Right ventricle myocardium inferior (tissue), 1 donor: Measurements from ENCODE around the gene EYA3. TPM values are rescaled to one million over a fixed set of nuclear protein-coding genes. Genes with fewer than 3 reads are reported as not detected.

Experiments used
- ATAC-seq: fragments of 200-7000 bp; cut with Tn5 transposase; one replicate; pipeline ENCODE4 v1.9.1; 2020; ENCODE audit warnings: mild to moderate bottlenecking, moderate library complexity
- DNase-seq: peaks from one replicate; pipeline ENCODE4 v3.0.0; 2021; ENCODE audit errors: missing footprints
- intact Hi-C: fragments of 100-400 bp; cut with DNase I; formaldehyde crosslinking; loops from one replicate; pipeline ENCODE4 v1.11.0; 2022
- long read RNA-seq: library from polyadenylated mRNA; unstranded; transcript quantifications from one replicate; pipeline ENCODE4 v2.0.0, GENCODE V29; 2021
- total RNA-seq: library from RNA; stranded (reverse); fragmentation: NEBNext Ultra II Directional; extraction: Animal tissue kit (Norgen Biotek cat#: 25700); gene quantifications from one replicate; pipeline ENCODE4 v1.2.1, GENCODE V29; 2021
- donor health status: DM: no; HTN: yes; CAD: no; lungs with severe emphysema.

The EYA3 gene
- 18.3 TPM for total RNA-seq
- long read RNA-seq, partial matches to known transcripts: 1 of 3 reads
- long read RNA-seq, other reads (novel, unspliced or antisense): 2 of 3 reads

DNA sequence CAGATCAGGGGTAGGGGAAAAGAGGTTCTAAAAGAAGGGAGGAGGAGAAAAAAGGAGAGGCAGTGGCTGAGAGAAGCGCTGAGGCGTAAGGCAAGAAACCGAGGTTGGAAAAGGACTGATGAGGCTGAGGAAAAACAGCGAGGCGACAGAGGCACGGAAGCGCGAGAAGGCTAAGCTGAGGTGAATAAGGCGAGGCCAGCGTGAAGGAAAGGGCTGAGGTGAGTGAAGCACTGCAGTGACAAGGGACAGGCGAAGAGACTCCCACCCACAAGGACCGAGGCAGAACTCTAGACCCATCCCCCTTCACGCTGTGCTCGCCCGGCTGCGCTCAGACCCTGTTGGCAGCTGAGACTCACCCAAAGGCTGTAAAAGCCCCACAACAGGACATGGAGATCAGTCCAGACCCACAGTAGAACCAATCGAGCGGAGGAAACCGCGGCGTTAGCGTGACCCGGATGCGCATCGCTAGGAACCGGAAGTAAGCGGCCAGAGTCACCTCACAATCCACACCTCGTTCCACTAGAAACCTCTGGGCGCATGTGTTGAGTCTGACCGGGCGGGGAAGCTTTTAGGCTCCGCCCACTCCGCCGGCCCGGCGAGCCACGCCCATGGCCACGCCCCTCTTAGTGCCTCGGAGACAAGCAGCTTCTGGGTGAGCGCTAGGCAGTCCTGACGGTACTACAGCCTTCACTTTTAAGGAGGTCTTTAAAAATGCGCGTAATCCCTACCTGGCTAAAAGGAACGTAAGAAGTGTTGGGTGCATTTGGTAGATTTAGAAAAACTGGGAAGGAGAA is at the start of gene EYA3:
EYA3 (minus strand) TSS at position 443 of the 794 bp plus-strand sequence. CDS start 30,584 bp downstream, outside the sequence.
- peak; percentile 99 for DNase-seq
- intact Hi-C loops: no loop called here
- peak; percentile 100 for ATAC-seq

GRCh38 chr1:28136922-28137613 is 48.7 kb upstream of the EYA3 start:
- DNase-seq: no peak
- intact Hi-C loops: no loop called here
- ATAC-seq: no peak

GRCh38 chr1:28136169-28136921 is 47.9 kb upstream of the EYA3 start:
- DNase-seq: no peak
- ATAC-seq: no peak
- intact Hi-C loops: no loop called here

GRCh38 chr1:28135371-28136168 is 47.2 kb upstream of the EYA3 start:
- DNase-seq (no peak), ATAC-seq (no peak)
- intact Hi-C loops: no loop called here

GRCh38 chr1:28134651-28135207 is 46.3 kb upstream of the EYA3 start:
- ATAC-seq (no peak), DNase-seq (no peak)
- intact Hi-C loops: no loop called here

DNA sequence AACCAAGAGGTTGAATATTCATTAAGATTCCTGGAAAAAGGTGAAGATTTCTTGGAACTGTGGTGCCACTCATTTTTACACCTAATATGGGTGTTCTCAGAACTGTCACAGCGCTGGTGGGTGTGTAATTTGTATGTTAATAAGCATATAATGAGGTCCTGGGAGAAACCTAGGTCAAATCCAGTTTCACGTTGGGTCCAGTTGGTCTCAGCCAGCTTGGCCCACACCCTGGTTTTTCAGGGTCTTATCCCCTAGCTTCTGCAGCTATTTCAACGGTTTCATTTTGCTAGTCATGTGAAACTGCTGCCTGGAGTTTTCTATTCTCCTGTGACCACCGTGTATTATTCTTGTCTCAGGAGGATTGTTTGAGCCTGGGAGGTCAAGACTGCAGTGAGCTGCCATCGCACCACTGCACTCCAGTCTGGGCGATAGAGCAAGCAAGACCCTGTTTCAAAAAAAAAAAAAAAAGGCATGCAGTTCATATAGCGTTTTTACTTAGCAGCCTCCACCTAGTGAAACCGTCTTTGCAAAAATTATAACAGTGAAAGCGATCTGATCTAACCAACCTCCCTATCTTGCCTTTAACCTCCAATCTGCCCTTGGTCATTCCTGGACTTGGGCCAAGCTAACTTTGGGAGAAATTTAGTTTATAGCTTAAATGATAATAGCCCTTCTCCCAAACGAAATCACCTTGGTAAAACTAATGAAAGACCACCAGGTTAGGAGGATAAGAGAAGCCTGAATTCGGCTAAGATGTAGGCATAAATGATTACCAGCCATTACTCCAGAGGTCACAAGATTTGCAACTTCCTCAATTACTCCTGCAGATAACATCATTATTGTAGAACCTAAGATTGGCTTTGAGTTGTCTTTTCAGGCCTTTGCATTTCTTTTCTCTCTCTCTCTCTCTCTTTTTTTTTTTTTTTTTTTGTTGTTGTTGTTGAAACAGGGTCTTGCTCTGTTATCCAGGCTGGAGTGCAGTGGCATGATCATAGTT is 44.1 kb upstream of the EYA3 start:
- intact Hi-C loops: no loop called here
- DNase-seq: no peak
- ATAC-seq: no peak

DNA sequence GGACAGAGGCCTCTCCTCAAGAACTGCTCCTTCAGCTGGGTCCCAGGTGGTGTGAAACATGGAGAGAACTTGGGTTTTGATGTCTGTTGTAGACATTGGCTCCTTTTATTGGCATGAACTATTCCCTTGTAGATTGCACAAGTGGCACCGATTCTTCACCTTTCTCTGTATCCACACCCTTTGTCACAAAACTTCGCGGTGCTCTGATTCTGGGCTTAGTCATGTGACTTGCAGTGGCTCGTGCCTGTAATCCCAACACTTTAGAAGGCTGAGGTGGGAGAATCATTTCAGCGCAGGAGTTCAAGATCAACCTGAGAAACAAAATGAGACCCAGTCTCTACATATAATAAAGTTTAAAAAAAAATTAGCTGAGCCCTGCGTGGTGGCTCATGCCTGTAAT is 42.5 kb upstream of the EYA3 start:
- ATAC-seq (no peak), DNase-seq (no peak)
- intact Hi-C loops: no loop called here

DNA sequence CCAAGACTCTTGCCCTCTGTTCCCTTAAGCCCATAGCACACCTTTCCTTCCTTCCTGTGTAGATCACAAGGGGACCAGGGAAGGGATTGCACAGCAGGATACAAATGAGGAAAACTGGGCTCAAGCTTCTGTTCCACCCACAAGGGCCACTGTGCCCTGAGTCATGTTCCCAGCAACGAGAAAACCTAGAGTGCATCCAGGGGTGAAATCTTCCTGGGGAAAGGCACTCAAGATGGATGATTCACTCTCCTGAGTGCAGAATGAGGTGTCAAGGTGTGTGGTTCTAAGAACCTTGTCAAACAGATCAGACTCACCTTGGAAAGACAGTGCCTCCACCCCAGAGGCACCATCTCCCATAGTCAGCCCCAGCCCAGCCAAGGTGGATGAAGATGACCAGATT is 40.7 kb upstream of the EYA3 start:
- DNase-seq (no peak), ATAC-seq (no peak)
- intact Hi-C loops: no loop called here

DNA sequence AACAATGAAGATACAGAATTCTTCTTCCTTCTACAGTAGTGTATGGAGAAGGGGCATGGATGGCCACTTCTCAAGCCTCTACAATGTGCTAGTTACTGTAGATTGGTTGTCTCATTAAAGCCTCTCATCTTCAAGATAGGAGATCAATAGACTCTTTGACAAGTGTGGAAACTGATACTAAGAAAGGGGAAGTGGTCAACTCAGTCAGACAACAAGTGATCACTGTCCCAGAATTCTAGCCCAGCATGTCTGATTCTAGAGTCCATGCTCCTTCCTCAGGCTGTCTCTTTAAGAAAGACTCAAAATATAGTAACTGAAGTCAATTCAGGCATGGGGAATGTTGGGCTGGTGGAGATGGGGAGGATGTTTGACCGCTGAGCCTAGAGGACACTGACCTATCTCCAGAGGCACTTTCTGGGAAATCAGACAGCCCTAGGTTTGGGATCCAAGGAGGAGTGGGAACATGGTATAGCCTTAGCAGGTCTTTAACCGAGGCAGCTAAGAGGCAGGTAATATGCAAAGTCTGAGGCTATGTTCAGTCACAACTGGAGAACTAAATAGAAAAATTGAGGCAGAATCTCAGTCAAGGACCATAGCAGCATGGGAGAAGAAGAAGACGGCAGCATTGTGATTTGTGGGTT is 39.3 kb upstream of the EYA3 start:
- no peak for DNase-seq
- ATAC-seq: no peak
- intact Hi-C loops: no loop called here

DNA sequence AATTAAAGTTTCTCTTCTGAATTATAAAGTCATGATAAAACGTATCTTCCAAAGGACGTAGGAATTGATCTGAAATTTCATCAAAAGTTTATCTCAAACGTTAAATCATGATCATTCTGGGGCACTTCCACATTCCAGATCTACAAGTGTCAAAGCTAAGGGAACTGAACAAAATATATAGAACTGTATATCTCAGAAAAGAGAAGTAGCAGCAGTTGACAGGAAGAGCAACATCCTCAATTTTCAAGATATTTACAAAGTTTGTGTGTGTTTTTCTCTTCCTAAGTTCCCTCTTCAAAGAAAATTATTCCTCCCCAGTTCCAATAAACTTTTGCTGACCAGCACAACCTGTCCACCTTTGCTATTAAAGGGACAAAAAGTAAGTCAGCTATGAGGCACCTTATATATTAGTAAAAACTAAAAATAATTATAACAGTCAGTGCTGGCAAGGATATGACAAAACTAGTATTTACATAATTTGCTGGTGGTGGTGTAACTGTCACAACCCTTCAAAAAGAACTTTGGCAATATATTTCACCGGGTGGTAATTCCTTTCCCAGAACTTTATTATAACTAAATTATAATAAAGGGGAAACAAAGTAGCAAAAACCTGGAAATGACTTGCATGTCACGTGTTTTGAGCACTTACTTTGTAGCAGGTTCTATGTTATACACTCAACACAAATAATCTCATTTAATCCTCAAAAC is 38.5 kb upstream of the EYA3 start:
- DNase-seq (no peak), ATAC-seq (no peak)

GRCh38 chr1:28126212-28126611 is 37.8 kb upstream of the EYA3 start:
- DNase-seq (no peak), ATAC-seq (no peak)
- intact Hi-C loops: no loop called here

More for the DNA sequence above, 38.5 kb upstream of the EYA3 start:
- intact Hi-C loops: no loop called here

DNA sequence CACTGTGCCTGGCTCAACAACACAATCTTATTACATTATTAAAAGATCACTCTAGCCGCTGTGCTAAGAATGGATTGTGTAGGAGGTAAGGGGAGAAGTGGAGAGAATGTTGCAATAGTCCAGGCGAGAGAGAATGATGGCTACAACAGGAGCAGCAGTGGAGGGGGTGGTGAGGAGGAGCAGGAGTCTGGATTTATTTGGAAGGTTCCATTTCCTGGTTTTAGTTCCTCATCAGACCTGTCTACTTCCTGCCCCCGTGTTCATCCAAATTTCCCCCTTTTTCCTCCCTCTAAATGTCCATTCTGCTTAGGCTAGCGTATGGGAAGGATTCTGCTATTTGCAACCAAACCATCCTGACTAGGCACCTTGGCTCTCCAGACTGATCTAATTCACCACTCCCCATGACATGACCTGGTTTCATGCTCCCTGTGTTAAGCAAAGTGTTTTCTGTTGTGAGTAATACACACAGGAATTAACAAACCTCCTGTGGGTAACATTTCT is 35.1 kb upstream of the EYA3 start:
- ATAC-seq (no peak), DNase-seq (no peak)
- intact Hi-C loops: no loop called here

- intact Hi-C loops: no loop called here
- DNase-seq: no peak
- ATAC-seq: no peak
These were observed 33.8 kb upstream of the EYA3 start for GRCh38 chr1:28122183-28122582.

DNA sequence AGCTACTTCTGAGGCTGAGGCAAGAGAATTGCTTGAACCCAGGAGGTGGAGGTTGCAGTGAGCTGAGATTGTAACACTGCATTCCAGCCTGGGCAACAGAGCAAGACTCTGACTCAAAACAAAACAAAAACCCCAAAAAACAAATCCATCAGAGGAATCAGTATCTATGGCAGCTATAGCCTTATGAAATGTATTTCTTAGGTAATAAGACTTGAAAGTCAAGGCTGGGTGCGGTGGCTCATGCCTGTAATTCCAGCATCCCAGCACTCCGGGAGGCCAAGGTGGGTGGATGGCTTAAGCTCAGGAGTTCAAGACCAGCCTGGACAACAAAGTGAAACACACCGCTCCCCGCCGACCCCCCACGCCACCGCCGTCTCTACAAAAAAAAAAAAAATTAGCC is 31.1 kb upstream of the EYA3 start:
- DNase-seq (no peak), ATAC-seq (no peak)
- intact Hi-C loops: no loop called here

- no peak for ATAC-seq
- no peak for DNase-seq
- intact Hi-C loops: no loop called here
These were observed 30.4 kb upstream of the EYA3 start for GRCh38 chr1:28118640-28119307.

DNA sequence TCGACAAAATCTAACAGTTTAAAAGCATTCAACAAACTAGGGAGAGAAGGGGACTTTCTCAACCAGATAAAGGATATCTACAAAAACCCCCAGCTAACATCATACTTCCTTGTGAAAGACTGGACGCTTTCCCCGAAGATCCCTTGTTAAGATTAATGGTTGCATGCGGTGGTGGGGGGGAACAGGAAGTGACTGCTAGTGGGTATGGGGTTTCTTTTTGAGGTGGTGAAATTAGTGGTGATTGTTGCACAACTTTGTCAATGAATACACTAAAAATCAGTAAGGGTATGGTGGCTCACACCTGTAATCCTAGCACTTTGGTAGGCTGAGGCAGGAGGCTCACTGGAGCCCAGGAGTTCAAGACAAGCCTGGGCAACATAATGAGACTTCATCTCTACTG is 26.9 kb upstream of the EYA3 start:
- ATAC-seq (no peak), DNase-seq (peak; percentile 73)
- intact Hi-C loops: no loop called here
